Coronary artery (tissue), 2 donors: ENCODE results near the gene EMILIN2.
A peak's percentile ranks its signal among the peaks of the same experiment; 100 is the strongest.

Experiments
- DNase-seq: peaks from one replicate; pipeline ENCODE4 v3.0.0-alpha.2; 2017; ENCODE audit warnings: low spot score
- H3K27ac ChIP-seq, 2 donors: fragments of 200-600 bp; sonication (generic); one replicate each; pipeline ENCODE4 v1.5.1; 2016 to 2019
- H3K4me3 ChIP-seq: fragments of 200-600 bp; sonication (generic); 2 replicates; pipeline ENCODE4 v1.5.1; 2016; ENCODE audit warnings: mild to moderate bottlenecking, moderate library complexity
- CTCF ChIP-seq: fragments of 200-600 bp; sonication (generic); IDR thresholded peaks from one replicate; pipeline ENCODE4 v1.5.1; 2019; ENCODE audit warnings: antibody characterized with exemption

EMILIN2 gene

GRCh38 chr18:2880473-2880872, 33.7 kb downstream of the EMILIN2 start:
- TF ChIP-seq CTCF: no peak
- DNase-seq: peak; percentile 64
- Histone ChIP-seq H3K4me3 (no peak overlapping the region), H3K27ac (peak overlapping the region in 1 of 2 donors; percentile 83)

GRCh38 chr18:2881088-2881839, 34.5 kb downstream of the EMILIN2 start:
- H3K4me3 ChIP-seq: peak overlapping the region; percentile 1
- peak overlapping the region in 1 of 2 donors; percentile 83 for H3K27ac ChIP-seq
- peak; percentile 84 for DNase-seq
- no peak for TF ChIP-seq CTCF

GRCh38 chr18:2881840-2882195, 35.0 kb downstream of the EMILIN2 start:
- TF ChIP-seq CTCF: no peak
- H3K4me3 ChIP-seq: peak overlapping the region; percentile 1
- H3K27ac ChIP-seq: peak overlapping the region in 1 of 2 donors; percentile 83
- DNase-seq: peak; percentile 75

- no peak for TF ChIP-seq CTCF
- Histone ChIP-seq H3K27ac (peak overlapping the region in 1 of 2 donors; percentile 83), H3K4me3 (no peak overlapping the region)
- DNase-seq: peak; percentile 55
Observed at GRCh38 chr18:2882201-2882600, 35.4 kb downstream of the EMILIN2 start.

GRCh38 chr18:2883076-2883735, 36.4 kb downstream of the EMILIN2 start:
- no peak for TF ChIP-seq CTCF
- H3K4me3 ChIP-seq: no peak overlapping the region
- no peak overlapping the region for H3K27ac ChIP-seq
- peak; percentile 61 for DNase-seq

GRCh38 chr18:2884706-2885285, 38.0 kb downstream of the EMILIN2 start:
- TF ChIP-seq CTCF: no peak
- Histone ChIP-seq H3K27ac (no peak overlapping the region), H3K4me3 (no peak overlapping the region)
- DNase-seq: peak; percentile 43
